Stimulated activated CD8-positive, alpha-beta memory T cell treated with anti-CD3 and anti-CD28 coated beads, Interleukin-15, amount 100 ng/mL, for 4 hours (primary cell): ENCODE measurements around the gene CATSPERE.
"Not testable (repeated sequence)": the region's sequence is repeated elsewhere in the genome, so short reads cannot be mapped to it uniquely, and the experiment has no call there.

Source experiments
- DNase-seq, 2 donors: peaks; one replicate each; pipeline ENCODE4 v3.0.0-alpha.2; 2020; ENCODE audit warnings: low read depth in 2 of 2

The CATSPERE gene

DNA sequence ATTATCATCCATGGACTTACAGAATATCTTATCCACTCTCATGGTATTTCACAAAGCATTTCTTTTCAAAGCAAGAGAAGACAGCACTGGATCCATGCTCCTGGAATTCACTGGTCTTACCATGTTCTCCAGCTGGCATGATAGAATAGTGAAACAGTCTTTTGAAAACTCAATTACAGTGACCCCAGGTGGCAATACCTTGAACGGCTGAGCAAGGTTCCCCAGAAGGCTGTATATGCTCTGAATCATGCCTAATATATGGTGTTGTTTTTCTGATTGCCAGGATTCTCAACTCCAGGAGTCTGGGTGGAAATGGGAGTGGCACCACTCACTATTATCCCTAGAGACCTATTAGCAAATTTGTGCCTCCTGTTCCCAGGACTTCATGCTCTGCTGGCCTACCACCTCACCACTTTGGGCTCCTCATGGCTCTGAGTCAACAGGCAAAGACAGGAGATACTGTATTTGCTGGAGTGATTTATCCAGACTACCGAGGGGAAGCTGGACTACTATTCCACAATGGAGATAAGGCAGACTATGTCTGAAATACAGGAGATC, 87.6 kb downstream of the CATSPERE start:
- DNase-seq: no peak

DNA sequence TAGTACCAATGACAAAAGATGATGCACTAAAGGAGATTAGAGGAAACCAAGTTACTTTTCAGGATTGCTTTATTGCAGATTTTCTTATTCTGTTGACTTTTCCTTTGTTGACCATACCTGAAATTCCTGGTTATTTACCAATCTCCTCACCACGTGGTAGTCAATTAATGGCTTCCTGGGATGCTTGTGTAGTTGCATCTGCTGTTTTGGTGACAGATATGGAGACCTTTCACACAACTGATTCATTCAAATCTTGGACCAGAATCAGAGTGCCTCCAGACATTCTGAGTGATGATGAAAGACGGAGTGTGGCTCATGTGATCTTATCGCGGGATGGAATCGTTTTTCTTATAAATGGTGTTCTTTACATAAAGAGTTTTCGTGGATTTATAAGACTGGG, 91.3 kb downstream of the CATSPERE start:
- DNase-seq: no peak

DNA sequence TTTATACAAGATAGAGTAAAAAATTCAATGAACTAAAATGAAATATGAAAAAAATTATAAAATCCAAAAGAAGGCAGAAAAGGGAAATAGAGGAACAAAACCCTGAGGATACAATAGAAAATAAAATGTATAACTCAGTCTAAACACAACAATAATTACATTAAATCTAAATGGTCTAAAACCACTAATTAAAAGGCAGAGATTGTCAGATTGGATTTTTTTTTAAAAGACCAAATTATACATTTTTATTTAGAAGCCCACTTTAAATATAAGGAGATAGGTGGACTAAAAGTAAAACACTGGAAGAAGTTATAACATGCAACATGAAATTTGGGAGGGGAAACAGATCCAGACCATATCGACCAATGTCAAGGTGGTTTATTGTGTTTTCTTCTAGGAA, 95.2 kb downstream of the CATSPERE start:
- no peak for DNase-seq

DNA sequence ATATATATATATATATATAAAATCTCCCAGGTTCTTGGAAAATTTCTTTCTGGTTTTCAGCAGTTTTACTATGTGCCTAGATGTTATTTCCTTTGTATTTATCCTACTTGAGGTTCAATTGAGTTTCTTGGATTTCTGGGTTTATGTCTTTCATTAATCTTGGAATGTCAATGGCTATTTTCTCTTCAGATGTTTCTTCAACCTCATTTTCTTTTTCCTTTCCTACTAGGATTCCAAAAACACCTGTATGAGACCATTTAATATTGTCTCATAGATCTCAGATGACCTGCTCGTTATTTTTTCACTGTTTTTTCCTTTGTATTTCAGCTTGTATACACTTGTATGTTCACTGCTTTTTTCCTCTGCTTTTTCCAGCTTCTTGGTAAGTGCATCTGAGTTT, 96.5 kb downstream of the CATSPERE start:
- DNase-seq: no peak

DNA sequence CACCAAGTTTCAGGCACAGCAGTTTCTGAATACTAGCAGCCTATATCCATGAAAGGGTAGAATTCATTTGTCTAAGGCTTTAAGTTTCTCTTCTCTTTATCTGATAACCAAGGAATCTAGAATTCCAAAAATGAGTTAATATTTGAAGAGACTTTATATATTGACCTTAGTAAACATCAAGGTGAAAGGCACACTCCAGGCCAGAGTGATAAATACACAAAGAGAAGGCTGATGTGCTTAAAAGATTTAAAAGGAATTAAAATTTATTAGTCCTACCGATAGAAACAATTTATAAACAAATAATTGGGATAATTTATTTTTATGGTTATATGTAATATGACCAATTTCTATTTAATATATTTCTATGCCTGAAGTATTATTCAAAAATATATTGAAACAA, 98.5 kb downstream of the CATSPERE start:
- DNase-seq: no peak

DNA sequence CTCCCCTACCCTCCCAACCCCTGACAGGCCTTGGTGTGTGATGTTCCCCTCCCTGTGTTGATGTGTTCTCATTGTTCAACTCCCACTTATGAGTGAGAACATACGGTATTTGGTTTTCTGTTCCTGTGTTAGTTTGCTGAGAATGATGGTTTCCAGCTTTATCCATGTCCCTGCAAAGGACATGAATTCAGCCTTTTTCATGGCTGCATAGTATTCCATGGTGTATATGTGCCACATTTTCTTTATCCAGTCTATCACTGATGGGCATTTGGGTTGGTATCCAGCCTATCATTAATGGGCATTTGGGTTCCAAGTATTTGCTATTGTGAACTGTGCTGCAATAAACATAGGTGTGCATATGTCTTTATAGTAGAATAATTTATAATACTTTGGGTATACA, 101.8 kb downstream of the CATSPERE start:
- DNase-seq: not testable (repeated sequence)

DNA sequence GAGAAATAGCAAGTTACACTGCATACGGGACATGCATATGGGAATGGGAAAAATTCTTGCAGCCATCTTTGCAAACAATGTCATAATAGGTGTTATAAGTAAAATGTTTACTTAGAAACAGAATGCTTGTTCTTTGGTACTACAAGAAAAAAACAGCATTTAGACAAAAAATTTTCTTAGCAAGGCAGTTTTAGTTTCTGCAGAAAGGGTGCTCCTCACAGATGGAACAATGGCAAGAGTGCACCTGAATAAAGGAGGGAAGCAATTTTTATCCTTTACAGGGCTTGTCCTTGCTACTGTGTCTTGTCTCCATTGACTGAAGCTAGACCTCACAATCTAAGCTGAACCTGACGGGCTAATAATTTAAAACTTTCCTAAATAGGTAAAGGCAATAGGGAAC, 112.7 kb downstream of the CATSPERE start:
- no peak for DNase-seq

DNA sequence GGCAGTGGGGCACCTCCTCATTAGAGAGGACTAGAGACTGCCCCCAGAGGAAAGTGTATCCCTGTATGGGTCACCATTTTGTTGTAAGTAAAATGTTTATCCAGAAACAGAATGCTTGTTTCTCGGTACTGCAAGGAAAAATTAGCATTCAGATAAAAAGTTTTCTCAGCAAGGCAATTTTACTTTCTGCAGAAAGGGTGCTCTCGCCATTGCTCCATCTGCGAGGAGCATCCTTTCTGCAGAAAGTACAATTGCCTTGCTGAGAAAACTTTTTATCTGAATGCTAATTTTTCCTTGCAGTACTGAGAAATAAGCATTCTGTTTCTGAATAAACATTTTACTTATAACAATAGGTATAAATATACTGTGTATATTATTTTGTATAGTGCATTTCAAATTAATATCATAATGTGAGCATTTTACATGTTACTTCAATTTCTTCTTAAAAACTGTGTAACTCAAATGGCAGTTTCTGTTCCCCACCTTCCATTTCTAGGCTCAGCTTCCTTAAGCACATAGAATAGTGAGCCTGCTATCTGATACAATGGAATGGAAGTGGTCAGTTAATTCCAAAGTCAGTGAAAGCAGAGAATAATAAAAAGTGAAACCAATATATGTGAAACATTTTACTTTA, 115.3 kb downstream of the CATSPERE start:
- DNase-seq: no peak

DNA sequence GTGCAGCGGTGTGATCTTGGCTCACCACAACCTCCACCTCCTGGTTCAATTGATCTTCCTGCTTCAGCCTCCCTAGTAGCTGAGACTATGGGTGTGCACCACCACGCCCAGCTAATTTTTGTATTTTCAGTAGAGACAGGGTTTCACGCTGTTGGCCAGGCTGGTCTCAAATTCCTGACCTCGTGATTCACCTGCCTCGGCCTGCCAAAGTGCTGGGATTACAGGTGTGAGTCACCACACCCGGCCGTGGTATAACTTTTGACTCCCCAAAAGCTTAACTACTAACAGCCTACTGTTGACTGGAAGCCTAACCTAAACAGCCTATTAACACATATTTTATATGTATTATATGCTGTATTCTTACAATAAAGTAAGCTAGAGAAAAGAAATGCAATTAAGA, 117.1 kb downstream of the CATSPERE start:
- DNase-seq: not testable (repeated sequence)

DNA sequence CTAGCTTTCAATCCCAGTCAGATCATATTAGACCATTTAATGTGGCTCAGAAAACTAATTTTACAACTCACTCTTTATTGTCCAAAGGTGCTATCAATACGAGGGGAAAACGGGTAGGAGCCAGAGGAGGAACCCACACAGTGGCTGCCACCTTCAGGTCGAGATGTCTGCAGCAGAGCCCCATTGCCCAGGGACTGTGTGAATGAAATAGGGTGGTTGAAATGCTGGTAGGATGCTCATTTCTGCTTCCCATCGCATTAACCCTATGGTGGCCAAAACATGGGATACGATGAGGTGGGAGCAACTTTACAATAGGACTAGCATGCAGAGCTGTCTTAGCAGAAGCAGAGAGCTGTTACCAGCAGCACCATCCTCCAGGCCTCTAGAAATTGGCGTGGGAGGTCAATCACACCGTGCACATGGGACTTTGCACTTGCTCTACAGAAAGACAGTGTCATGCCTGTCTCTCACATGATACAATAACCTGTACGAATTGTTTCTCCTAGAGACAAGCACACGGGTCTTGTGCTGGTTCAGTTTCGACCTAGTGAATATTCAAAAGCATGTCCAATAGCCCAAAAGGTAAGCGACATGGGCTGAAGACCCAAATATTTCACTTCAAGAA, 122.4 kb downstream of the CATSPERE start:
- no peak for DNase-seq

DNA sequence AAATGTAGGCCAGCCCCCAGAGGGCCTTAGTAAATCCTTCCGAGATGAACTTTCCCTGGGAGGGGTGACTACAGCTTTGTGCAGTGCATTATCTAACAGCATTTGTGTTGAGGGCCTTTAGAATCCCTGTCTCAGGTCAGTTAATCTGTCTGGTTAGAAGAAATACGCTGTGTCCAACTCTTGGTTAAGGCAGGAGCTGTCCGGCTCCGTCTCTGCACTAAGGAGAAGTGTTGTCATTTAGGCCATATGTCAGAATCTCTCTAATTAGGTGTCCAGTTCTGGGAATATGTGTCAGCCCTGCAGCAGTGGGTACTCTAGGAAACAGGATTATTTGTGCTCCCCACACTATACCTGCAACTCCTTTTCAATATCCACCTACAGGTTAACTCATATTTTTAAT, 124.8 kb downstream of the CATSPERE start:
- no peak for DNase-seq

DNA sequence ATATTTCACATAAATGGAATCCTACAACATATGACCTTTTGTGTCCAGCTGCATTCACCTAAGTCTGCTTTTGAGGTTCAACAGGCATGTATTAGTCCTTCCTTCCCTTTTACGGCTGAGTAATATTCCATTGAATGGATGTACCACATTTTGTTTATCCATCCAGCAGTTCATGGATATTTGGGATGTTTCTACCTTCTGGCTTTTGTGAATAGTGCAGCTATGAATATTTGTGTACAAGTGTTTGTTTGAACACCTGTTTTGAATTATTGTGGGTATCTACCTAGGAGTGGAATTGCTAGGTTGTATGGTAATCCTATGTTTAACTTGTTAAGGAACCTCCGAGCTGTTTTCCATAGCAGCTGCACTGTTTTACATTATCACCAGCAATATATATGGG, 129.6 kb downstream of the CATSPERE start:
- no peak for DNase-seq

DNA sequence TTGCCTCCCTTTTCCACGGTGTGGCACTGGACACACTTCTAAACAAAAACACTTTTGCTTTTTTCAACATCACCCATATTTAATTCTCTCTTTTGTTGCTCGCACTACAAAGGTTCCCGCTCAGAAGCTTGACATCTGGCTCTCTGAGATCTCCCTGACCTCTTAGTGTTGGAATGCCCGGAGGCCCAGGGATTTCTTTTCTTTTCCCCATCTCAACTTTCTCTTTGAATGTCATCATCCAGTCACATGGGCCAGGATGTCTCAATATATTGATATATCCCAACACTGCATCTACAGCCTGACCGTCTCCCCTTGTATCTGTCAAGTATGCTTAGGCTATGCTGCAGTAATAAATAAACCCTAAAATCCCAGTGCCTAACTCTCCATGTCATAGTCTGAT, 137.5 kb downstream of the CATSPERE start:
- no peak for DNase-seq

DNA sequence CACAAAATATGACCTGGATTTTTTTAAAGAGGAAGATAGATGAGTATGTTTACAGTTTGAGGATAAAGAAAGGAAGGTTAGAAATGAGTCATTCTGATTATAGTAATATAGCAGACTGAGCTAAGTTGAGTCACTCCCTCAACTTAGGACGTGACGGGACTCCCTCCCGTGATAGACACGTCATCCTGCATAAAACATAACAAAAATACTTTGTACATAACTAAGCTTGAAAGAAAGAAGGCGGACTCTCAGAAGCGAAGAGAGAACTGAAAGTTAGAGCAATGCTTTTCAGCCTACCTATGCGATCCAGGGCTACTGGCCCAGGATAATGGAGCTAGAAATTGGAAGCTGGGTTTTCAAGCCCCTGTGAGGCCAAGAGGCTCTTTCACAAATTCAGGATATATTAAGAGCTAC, 138.9 kb downstream of the CATSPERE start:
- DNase-seq: peak in 1 of 2 donors; percentile 8

DNA sequence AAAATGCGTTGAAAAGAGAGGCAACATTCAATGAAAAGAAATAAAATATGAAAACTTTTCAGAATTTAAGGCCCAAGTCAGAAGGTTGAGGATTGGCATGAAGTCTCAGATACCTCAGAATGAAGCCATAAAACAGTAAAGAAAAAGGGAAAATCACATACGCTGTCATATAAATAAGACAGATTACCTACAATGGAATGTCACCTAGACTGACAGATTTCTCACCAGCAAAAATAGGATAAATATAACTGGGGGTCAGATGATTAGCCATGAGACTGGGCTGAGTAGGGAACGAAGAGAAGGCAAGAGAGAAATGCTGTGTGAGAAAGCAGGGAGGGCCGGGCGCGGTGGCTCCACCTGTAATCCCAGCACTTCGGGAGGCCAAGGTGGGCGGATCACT, 140.3 kb downstream of the CATSPERE start:
- DNase-seq: no peak

DNA sequence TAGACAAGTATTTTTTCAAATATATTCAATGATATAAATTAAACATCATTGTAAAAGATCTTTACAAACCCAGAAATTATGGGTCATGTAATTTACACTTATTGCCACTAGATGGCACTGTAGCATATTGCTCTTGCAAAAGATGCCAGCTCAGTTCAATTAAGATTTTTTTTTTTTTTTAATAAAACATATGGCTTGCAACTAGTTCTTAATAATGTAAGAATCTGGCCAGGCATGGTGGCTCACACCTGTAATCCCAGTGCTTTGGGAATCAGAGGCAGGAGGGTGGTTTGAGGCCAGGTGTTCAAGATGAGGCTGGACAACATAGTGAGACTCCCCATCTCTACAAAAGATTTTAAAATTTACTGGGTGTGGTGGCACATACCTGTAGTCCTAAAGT, 142.4 kb downstream of the CATSPERE start:
- no peak for DNase-seq

DNA sequence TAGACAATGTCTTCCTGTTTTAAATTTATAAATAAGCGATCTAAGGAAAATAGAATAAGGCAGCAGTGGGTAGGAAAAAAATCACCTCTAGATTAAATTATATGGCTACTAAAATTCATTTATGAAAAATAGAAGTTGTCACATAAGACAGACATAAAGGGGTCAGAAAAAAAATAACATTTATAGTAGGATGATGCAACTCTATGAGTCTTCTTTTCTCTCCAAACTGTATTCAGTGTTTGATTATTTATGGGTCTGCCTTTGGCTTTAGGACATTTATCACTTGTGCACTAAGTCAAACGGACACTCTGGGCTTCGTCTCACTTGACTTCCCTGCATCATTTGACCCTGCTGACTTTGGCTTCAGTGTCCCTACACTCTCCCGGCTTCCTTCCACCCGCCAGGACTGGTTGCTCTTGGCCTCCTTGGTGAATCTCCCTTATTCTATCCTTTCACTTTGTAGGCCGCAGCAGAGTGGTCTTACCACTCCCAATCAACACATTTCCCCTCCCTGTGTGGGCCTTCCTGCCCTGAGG, 144.8 kb downstream of the CATSPERE start:
- no peak for DNase-seq

DNA sequence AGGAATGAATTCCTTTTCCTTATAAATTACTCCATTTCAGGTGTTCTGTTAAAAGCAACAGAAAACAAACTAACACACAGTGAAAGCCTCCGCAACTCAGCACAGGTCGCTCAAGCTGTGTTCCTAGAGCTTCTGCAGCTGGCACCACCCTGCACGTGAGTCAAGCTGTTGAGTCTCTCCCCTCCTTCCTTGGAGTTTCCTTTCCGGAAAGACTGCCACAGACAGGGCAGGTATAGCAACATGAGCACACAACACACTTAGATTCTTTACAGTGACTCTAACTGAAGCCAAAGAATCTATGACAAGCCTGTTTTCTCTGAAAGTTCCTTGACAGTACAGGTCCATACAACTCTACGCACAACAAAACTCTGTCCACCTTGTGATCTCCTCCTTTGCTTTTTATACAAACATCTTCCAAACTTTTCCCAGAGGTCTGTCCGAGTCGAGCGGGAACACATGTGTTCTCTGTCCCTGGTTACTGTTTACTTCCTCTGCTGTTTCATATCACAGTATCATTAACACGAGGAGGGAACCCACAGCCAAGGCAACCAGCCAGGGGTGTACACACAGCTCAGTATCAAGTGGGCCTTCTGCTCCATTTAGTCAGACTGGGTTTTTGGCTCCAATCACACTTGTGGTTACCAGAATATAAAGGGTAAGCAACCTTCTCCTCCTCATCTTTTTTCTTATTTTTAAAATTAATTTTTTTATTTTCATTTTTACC, 153.2 kb downstream of the CATSPERE start:
- DNase-seq: no peak

DNA sequence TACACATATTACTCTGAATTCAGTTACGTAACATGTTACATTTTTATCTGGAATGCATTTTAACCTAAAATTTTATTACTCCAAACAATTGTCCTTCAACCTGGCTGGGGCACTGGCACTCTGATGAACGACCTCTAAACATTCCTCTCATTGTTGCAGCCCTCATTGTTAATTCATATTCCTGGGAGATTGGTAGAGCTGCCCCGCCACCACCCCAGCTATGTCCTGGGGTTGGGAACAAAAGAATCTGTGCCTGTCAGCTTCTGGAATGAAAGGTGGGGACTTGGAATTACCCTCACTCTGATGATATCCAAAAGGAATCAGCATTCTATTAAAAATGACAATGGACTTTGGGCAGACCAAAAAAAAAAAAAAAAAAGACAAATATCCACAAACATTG, 153.8 kb downstream of the CATSPERE start:
- no peak for DNase-seq

DNA sequence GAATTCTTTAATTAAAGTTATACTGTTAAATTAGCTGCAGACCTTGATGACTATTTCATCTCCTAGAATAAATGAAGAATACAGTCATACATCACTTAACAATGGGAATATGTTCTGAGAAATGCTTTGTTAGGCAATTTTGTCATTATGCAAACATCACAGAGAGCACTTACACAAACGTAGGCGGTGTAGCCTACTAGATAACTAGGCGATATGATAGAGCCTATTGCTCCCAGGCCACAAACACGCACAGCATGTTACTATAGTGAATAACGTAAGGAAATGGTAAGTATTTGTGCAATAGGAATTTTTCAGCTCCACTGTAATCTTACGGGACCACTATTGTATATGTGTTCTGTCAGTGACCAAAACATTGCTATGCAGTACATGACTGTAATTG, 154.2 kb downstream of the CATSPERE start:
- no peak for DNase-seq

DNA sequence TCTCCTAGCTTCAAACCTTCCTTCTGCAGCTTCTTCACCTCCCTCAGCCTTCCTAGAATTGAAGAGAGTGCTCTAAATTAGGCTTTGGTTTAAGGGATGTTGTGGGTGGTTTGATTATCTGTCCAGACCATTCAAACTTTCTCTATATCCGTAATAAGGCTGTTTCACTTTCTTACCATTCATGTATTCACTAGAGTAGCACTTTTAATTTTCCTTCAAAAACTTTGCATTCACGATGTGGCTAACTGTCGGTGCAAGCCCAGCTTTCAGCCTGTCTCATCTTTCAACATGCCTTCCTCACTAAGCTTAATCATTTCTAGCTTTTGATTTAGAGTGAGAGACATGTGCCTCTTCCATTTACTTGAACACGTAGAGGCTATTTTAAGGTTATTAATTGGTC, 165.6 kb downstream of the CATSPERE start:
- DNase-seq: no peak

DNA sequence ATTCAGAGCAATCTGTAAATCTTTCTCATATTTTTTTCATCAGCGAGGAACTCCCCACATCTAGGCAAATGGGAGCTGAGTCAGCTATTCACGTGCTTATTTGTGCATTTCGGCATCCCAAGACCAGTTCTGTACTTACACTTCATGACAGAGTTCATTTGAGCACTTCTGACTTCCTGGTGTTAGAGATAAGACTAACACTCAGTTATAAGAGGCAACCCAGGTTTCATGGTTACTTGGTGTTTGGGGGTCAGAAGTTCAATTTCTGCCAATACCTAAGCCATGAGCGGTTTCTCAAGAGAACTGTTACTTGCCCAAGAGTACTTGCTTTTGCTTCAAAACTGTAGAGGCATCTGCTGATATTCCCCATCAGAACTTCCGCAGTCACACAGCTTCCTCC, 167.7 kb downstream of the CATSPERE start:
- no peak for DNase-seq

DNA sequence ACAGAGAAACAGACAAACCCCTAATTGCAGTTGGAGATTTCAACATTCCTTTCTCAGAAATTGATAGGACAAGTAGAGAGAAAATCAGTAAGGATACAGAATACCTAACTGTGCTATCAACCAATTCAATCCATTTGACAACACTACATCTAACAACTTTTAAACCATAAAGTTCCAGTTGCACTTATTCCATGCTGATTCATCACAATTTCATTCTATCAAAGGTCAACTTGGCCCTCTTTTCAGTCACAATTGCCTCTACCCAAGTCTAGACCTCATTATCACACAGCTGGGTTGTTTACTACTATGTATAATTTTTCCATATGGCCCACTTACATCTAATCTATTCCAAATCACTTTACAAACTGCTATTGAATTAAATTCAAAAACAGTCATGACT, 172.1 kb downstream of the CATSPERE start:
- DNase-seq: no peak
